OCI-LY1 (cell line): ENCODE measurements around the gene SMYD1.

Experiments
- H2AFZ ChIP-seq: fragments of 200-600 bp; sonication (generic), shearing (Covaris generic); 2 replicates; pipeline ENCODE4 v1.6.0; 2014; ENCODE audit warnings: antibody characterized with exemption, mild to moderate bottlenecking, low read length
- H3F3A ChIP-seq: fragments of 200-600 bp; sonication (generic), shearing (Covaris generic); 2 replicates; pipeline ENCODE4 v1.6.0; 2014; ENCODE audit warnings: mild to moderate bottlenecking, antibody characterized with exemption, low read length, moderate library complexity; ENCODE audit not compliant: insufficient read depth
- H3K27ac ChIP-seq: fragments of 200-600 bp; sonication (generic); 2 replicates; pipeline ENCODE4 v1.5.1; 2014; ENCODE audit warnings: low read length, mixed run types, mild to moderate bottlenecking, low read depth; ENCODE audit not compliant: poor library complexity, severe bottlenecking
- H3K27me3 ChIP-seq: fragments of 200-600 bp; sonication (generic); 2 replicates; pipeline ENCODE4 v1.6.0; 2014; ENCODE audit warnings: antibody characterized with exemption, mild to moderate bottlenecking, low read length, moderate library complexity; ENCODE audit not compliant: insufficient read depth
- H3K36me3 ChIP-seq: fragments of 200-600 bp; sonication (generic); 2 replicates; pipeline ENCODE4 v1.6.1; 2014; ENCODE audit warnings: mild to moderate bottlenecking, antibody characterized with exemption, low read length, moderate library complexity, mixed read lengths; ENCODE audit not compliant: insufficient read depth
- H3K4me1 ChIP-seq: fragments of 200-600 bp; sonication (generic); 2 replicates; pipeline ENCODE4 v1.5.1; 2014; ENCODE audit warnings: mild to moderate bottlenecking, low read length, moderate library complexity; ENCODE audit not compliant: insufficient read depth, severe bottlenecking
- H3K4me2 ChIP-seq: fragments of 200-600 bp; sonication (generic), shearing (Covaris generic); 2 replicates; pipeline ENCODE4 v1.6.1; 2014; ENCODE audit warnings: low read length
- H3K4me3 ChIP-seq: fragments of 200-600 bp; sonication (generic); 2 replicates; pipeline ENCODE4 v1.5.1; 2014; ENCODE audit warnings: low read length, low read depth, mild to moderate bottlenecking, mixed read lengths; ENCODE audit not compliant: poor library complexity, severe bottlenecking
- H3K79me2 ChIP-seq: fragments of 200-600 bp; shearing (Covaris generic); 2 replicates; pipeline ENCODE4 v1.6.1; 2016; ENCODE audit warnings: mixed run types, low read length, mixed read lengths; ENCODE audit not compliant: insufficient read depth
- H3K9ac ChIP-seq: fragments of 200-600 bp; sonication (generic), shearing (Covaris generic); 2 replicates; pipeline ENCODE4 v1.6.1; 2014; ENCODE audit warnings: mild to moderate bottlenecking, low read length, mixed read lengths
- H3K9me2 ChIP-seq: fragments of 200-600 bp; sonication (generic), shearing (Covaris generic); 2 replicates; pipeline ENCODE4 v1.6.1; 2014; ENCODE audit warnings: low read depth, mild to moderate bottlenecking, low read length, mixed read lengths
- H3K9me3 ChIP-seq: fragments of 200-600 bp; shearing (Covaris generic); 2 replicates; pipeline ENCODE4 v1.6.1; 2014; ENCODE audit warnings: low read length, mixed read lengths
- H4K20me1 ChIP-seq: fragments of 200-600 bp; sonication (generic), shearing (Covaris generic); 2 replicates; pipeline ENCODE4 v1.6.0; 2016; ENCODE audit warnings: mild to moderate bottlenecking, low read length; ENCODE audit not compliant: insufficient read depth
- EZH2 ChIP-seq: fragments of 200-600 bp; sonication (generic), shearing (Covaris generic); IDR thresholded peaks from 2 replicates; pipeline ENCODE4 v1.8.0; 2017; ENCODE audit warnings: borderline replicate concordance, mixed run types, mild to moderate bottlenecking, antibody characterized with exemption, low read length, moderate library complexity, mixed read lengths
- TF ChIP-seq, protein P1 (sequence below): fragments of 200-600 bp; sonication (generic), shearing (Covaris generic); IDR thresholded peaks from 2 replicates; pipeline ENCODE4 v1.5.1; 2017; ENCODE audit warnings: mild to moderate bottlenecking, antibody characterized with exemption, low read length, moderate library complexity, mixed read lengths

SMYD1 gene

DNA sequence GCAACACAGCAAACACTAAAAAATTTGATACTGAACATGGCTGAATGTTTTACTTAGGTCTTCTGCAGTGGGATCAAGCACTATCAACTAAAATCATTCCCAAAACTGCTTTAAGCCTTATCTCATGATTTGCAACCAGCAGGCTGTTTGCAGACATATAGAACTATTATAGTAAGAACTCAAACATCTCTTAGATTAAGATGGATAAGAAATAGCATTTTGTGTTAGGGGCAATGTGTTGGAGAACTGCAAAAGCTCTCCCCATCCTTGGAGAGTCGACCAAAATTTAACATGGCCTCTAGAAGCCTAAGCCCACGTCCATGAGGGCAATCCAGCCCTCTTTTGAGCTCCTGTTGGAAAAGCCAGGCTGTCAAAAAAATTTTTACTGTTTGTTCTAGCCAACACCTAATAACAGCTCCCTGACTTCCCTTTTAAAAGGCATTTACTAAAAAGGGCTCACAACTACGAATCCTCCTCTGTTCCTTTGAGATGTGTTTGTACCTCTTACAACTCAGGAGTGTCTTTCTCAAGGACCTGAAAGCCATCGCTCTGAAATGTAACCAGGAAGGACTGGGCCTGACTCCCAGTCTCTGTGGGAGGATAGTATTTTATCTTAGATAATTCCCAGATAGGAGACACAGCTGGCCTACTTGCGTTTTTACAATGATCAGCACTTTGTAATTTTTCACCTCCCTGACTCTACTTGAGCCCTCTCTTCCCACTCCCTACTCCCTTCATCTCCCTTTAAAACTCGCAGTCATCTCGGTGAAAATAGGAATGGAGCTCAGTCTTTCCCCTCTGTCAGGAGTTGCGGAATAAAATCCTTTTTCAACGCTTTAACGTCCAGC is 13.5 kb upstream of the SMYD1 start:
- no peak for TF ChIP-seq EZH2
- TF ChIP-seq, protein P1, sequence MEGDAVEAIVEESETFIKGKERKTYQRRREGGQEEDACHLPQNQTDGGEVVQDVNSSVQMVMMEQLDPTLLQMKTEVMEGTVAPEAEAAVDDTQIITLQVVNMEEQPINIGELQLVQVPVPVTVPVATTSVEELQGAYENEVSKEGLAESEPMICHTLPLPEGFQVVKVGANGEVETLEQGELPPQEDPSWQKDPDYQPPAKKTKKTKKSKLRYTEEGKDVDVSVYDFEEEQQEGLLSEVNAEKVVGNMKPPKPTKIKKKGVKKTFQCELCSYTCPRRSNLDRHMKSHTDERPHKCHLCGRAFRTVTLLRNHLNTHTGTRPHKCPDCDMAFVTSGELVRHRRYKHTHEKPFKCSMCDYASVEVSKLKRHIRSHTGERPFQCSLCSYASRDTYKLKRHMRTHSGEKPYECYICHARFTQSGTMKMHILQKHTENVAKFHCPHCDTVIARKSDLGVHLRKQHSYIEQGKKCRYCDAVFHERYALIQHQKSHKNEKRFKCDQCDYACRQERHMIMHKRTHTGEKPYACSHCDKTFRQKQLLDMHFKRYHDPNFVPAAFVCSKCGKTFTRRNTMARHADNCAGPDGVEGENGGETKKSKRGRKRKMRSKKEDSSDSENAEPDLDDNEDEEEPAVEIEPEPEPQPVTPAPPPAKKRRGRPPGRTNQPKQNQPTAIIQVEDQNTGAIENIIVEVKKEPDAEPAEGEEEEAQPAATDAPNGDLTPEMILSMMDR = no peak
- peak overlapping the region; percentile 85 for H3K4me2 ChIP-seq
- peaks cover 28% of the 10 kb centered on the region for H3K4me1 ChIP-seq
- H3K4me3 ChIP-seq = peak overlapping the region; percentile 89
- H3F3A ChIP-seq = no peaks in the 10 kb centered on the region
- peak overlapping the region; percentile 91 for H3K9ac ChIP-seq
- H4K20me1 ChIP-seq = no peaks in the 10 kb centered on the region
- peak overlapping the region; percentile 33 for H3K27ac ChIP-seq
- H3K9me2 ChIP-seq = no peaks in the 10 kb centered on the region
- peaks cover 33% of the 10 kb centered on the region for H3K36me3 ChIP-seq
- no peaks in the 10 kb centered on the region for H3K27me3 ChIP-seq
- H3K9me3 ChIP-seq = no peaks in the 10 kb centered on the region
- H3K79me2 ChIP-seq = peaks cover 24% of the 10 kb centered on the region
- no peak overlapping the region for H2AFZ ChIP-seq

DNA sequence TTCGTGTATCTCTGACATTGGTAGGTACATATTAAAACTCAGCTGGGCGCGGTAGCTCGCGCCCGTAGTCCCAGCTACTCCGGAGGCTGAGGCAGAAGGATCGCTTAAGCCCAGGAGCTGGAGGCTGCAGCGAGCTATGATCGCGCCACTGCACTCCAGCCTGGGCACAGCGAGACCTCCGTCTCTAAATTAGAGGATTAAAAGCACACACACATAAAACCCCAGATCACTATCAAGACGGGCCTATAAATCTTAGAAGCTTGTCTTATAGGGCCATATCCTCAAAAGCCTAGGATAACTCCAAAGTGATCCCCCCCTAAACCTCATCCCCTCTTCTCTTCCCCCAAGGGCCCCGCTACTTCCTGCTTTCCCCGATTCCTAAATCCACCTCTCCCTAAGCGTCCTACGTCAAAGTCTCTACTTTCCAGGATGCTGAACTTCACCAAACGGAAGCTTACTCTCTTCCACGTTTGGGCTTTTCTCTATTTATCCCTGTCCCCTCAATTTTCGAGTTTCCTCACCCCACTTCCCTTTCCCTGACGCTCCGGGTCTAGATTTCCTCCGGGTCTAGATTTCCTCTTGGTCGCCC is 12.7 kb upstream of the SMYD1 start:
- Histone ChIP-seq H3K9ac (peak overlapping the region; percentile 91), H3K4me1 (peaks cover 28% of the 10 kb centered on the region), H3K27ac (peak overlapping the region; percentile 33), H3K36me3 (peaks cover 27% of the 10 kb centered on the region), H3K79me2 (peaks cover 24% of the 10 kb centered on the region), H3K9me3 (no peaks in the 10 kb centered on the region), H3K4me2 (peak overlapping the region; percentile 85), H3F3A (no peaks in the 10 kb centered on the region), H3K27me3 (no peaks in the 10 kb centered on the region), H2AFZ (no peak overlapping the region), H3K4me3 (peak overlapping the region; percentile 89), H4K20me1 (no peaks in the 10 kb centered on the region), H3K9me2 (no peaks in the 10 kb centered on the region)
- no peak for TF ChIP-seq EZH2
- TF ChIP-seq, protein P1 = no peak

DNA sequence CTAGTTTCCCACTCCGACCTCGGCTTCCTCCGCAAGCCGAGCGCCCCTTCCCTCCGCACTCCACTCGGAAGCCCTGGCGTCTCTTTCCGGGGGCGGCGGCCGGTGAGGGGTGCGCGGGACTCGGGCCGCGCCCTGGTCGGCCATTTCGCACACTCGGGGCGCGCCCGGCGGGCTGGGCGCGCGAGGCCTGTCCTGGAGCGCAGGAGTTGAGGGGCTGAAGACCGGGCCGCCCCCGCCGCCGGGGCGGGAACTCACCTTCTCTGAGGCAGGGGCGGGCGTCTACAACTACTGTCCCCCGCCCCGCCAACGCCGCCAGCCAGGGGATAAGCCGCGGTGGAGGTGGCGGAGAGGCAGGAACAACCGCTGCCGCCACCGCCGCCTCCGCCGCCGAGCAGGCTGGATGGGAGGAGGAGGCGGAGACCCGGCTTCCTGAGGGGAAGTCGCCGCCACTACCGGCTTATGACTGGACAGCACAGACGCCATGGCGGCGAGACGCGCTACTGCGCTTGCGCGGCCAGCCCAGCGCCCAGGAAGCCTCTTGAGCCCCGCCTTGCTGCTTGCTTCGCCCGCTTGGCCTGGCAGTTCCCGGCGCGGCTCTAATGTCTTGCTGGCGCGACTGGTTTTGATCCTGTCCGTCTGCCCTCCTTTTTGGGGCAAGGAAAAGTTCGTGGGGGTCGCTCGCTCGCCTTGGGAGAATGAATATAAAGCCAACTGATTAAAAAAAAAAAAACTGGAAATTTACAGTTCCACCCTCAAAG is 12.1 kb upstream of the SMYD1 start, which contains the start of gene KRCC1:
Gene KRCC1 (minus strand): TSS at position 413 of the 758 bp plus-strand sequence. CDS start 27,220 bp downstream, outside the sequence.
- Histone ChIP-seq H3K27ac (peak within 1 kb of the TSS; percentile 66), H3K9me2 (no peaks in the 10 kb centered on the region)

More for the DNA sequence above, 12.1 kb upstream of the SMYD1 start, which contains the start of gene KRCC1:
- H3K4me1 ChIP-seq = peaks cover 28% of the 10 kb centered on the region
- H2AFZ ChIP-seq = peak within 1 kb of the TSS; percentile 71
- TF ChIP-seq EZH2 = no peak
- TF ChIP-seq, protein P1 = no peak
- no peaks in the 10 kb centered on the region for H4K20me1 ChIP-seq
- no peaks in the 10 kb centered on the region for H3K9me3 ChIP-seq
- peak within 1 kb of the TSS; percentile 85 for H3K4me2 ChIP-seq
- peak within 1 kb of the TSS; percentile 91 for H3K9ac ChIP-seq
- H3K36me3 ChIP-seq = peaks cover 27% of the 10 kb centered on the region
- peaks cover 24% of the 10 kb centered on the region for H3K79me2 ChIP-seq
- H3K27me3 ChIP-seq = no peaks in the 10 kb centered on the region
- H3K4me3 ChIP-seq = peak within 1 kb of the TSS; percentile 89
- H3F3A ChIP-seq = no peaks in the 10 kb centered on the region
